A549 (cell line): ENCODE results near the gene B3GAT1. TPM values are rescaled to one million over a fixed set of nuclear protein-coding genes. Genes with fewer than 3 reads are reported as not detected.

Experiments
- ATAC-seq, 2 experiments: fragments of 200-7000 bp in 1 of 2; fragments of >200 bp in 1 of 2; cut with Nextera tagmentation in 1 of 2; cut with Tn5 transposase in 1 of 2; 3 replicates each; pipeline versions ENCODE4 v1.8.0 to v1.9.1; 2018 to 2020; ENCODE audit warnings: mild to moderate bottlenecking in 1 of 2, moderate library complexity in 1 of 2
- CTCF ChIA-PET: fragments of 300-600 bp; sonication (Branson Sonifier 250); formaldehyde crosslinking; extraction: SDS; loops from one replicate; lab custom pipeline; 2021; ENCODE audit warnings: antibody characterized with exemption, inconsistent platforms; lab: Yijun Ruan, JAX
- POLR2A ChIA-PET: fragments of 350-600 bp; formaldehyde crosslinking; extraction: SDS; loops from one replicate; lab custom pipeline; 2021; ENCODE audit warnings: antibody characterized with exemption, inconsistent platforms; lab: Yijun Ruan, JAX
- DNase-seq, 2 experiments: peaks; one replicate each; pipeline versions ENCODE4 v3.0.0 to v3.0.0-alpha.2; 2011 to 2016; ENCODE audit warnings: low read depth in 1 of 2, low spot score in 1 of 2
- FAIRE-seq: peaks from 2 replicates; lab custom pipeline; 2011; peaks lifted over from hg19 to GRCh38; lab: Jason Lieb, UNC
- H3K27ac ChIP-seq, 2 experiments: fragments of >200 bp; sonication (Bioruptor Twin); formaldehyde crosslinking; 3 replicates each; pipeline ENCODE4 v1.5.1; 2016 to 2017
- H3K4me1 ChIP-seq: fragments of >200 bp; sonication (Bioruptor Twin); formaldehyde crosslinking; 3 replicates; pipeline ENCODE4 v1.6.1; 2016
- H3K4me2 ChIP-seq: fragments of >200 bp; sonication (Bioruptor Twin); formaldehyde crosslinking; 3 replicates; pipeline ENCODE4 v1.6.1; 2016
- H3K4me3 ChIP-seq: fragments of >200 bp; sonication (Bioruptor Twin); formaldehyde crosslinking; 3 replicates; pipeline ENCODE4 v1.5.1; 2016
- H3K9me3 ChIP-seq: fragments of >200 bp; sonication (Bioruptor Twin); formaldehyde crosslinking; 3 replicates; pipeline ENCODE4 v1.6.1; 2016
- CEBPB ChIP-seq, 2 experiments: fragments of >200 bp in 1 of 2; sonication (Bioruptor Twin) in 1 of 2; formaldehyde crosslinking in 1 of 2; IDR thresholded peaks; 2 replicates each; pipeline ENCODE4 v1.6.1; 2012 to 2016
- CHD4 ChIP-seq: fragments of 200-600 bp; sonication (generic); IDR thresholded peaks from 2 replicates; pipeline ENCODE4 v1.6.1; 2016; ENCODE audit warnings: antibody characterized with exemption, mild to moderate bottlenecking, borderline replicate concordance
- FOSB ChIP-seq: fragments of 250-450 bp; sonication (Bioruptor Pico); IDR thresholded peaks from 2 replicates; pipeline ENCODE4 v1.5.0; 2020; ENCODE audit warnings: mild to moderate bottlenecking, moderate library complexity
- GATA3 ChIP-seq: IDR thresholded peaks from 2 replicates; pipeline ENCODE4 v1.6.1; 2012; ENCODE audit warnings: borderline replicate concordance
- HEYL ChIP-seq: fragments of 250-450 bp; sonication (Bioruptor Pico); IDR thresholded peaks from 2 replicates; pipeline ENCODE4 v1.8.0; 2021; ENCODE audit warnings: mild to moderate bottlenecking, moderate library complexity
- HOXA7 ChIP-seq: fragments of 250-450 bp; sonication (Bioruptor Pico); IDR thresholded peaks from 2 replicates; pipeline ENCODE4 v1.5.0; 2020; ENCODE audit warnings: mild to moderate bottlenecking, moderate library complexity
- HOXB13 ChIP-seq: fragments of 250-450 bp; sonication (Bioruptor Pico); IDR thresholded peaks from 2 replicates; pipeline ENCODE4 v1.5.0; 2020; ENCODE audit warnings: low read depth, mild to moderate bottlenecking, moderate library complexity
- JUN ChIP-seq, 2 experiments: fragments of >200 bp; sonication (Bioruptor Twin); formaldehyde crosslinking; IDR thresholded peaks; 2 replicates in 1 of 2; 3 replicates in 1 of 2; pipeline ENCODE4 v1.6.1; 2016 to 2017
- KDM1A ChIP-seq: fragments of 200-600 bp; sonication (generic); IDR thresholded peaks from 2 replicates; pipeline ENCODE4 v1.6.1; 2016; ENCODE audit warnings: low read depth, mild to moderate bottlenecking
- KDM5A ChIP-seq: fragments of 200-600 bp; sonication (generic); IDR thresholded peaks from 2 replicates; pipeline ENCODE4 v1.6.1; 2016; ENCODE audit warnings: antibody characterized with exemption, mild to moderate bottlenecking
- MAZ ChIP-seq: fragments of 150-350 bp; IDR thresholded peaks from 2 replicates; pipeline ENCODE4 v1.6.1; 2014; ENCODE audit warnings: antibody characterized with exemption, low read depth, low read length, borderline replicate concordance
- MYC ChIP-seq: IDR thresholded peaks from 2 replicates; pipeline ENCODE4 v1.6.1; 2012; ENCODE audit warnings: mild to moderate bottlenecking, inconsistent platforms, low read length, improper control_type of control experiment, borderline replicate concordance
- NPAS2 ChIP-seq: fragments of 250-450 bp; sonication (Bioruptor Pico); IDR thresholded peaks from 2 replicates; pipeline ENCODE4 v1.8.0; 2022; ENCODE audit warnings: mild to moderate bottlenecking, moderate library complexity, borderline replicate concordance
- NR3C1 ChIP-seq: fragments of >200 bp; sonication (Bioruptor Twin); formaldehyde crosslinking; IDR thresholded peaks from 3 replicates; pipeline ENCODE4 v1.6.1; 2017
- RARB ChIP-seq: fragments of 250-450 bp; sonication (Bioruptor Pico); IDR thresholded peaks from 2 replicates; pipeline ENCODE4 v1.8.0; 2021; ENCODE audit warnings: mild to moderate bottlenecking, moderate library complexity
- RFX5 ChIP-seq: fragments of 450-650 bp; IDR thresholded peaks from 2 replicates; pipeline ENCODE4 v1.7.1; 2014; ENCODE audit warnings: antibody characterized with exemption, mild to moderate bottlenecking, moderate library complexity
- SREBF2 ChIP-seq: fragments of 450-650 bp; IDR thresholded peaks from 2 replicates; pipeline ENCODE4 v1.6.1; 2014; ENCODE audit warnings: mild to moderate bottlenecking, moderate library complexity
- TFCP2L1 ChIP-seq: fragments of 250-450 bp; sonication (Bioruptor Pico); IDR thresholded peaks from 2 replicates; pipeline ENCODE4 v1.5.0; 2021; ENCODE audit warnings: mild to moderate bottlenecking
- WGBS: methylation state at CpG from one replicate; pipeline ENCODE4 v1.1.6; 2017; ENCODE audit errors: missing lambda C conversion rate; 5-methylcytosine and 5-hydroxymethylcytosine counted together
- polyA plus RNA-seq, 4 experiments: library from polyadenylated mRNA; depleted of rRNA in 3 of 4; stranded (reverse); fragments of >200 nt; fragmentation: RNase III in 1 of 4; extraction: RNeasy Plus Mini Kit Qiagen cat#74134 plus additional on column Dnase treatment in 1 of 4; gene quantifications; 2 replicates in 3 of 4; 3 replicates in 1 of 4; pipeline ENCODE4 v1.2.3, GENCODE V29; 2011 to 2017
- TF ChIP-seq, protein P1 (sequence below): fragments of >200 bp; sonication (Bioruptor Twin); formaldehyde crosslinking; IDR thresholded peaks from 3 replicates; pipeline ENCODE4 v1.5.1; 2016
- TF ChIP-seq, protein P2 (sequence below): fragments of 200-600 bp; sonication (generic); IDR thresholded peaks from 2 replicates; pipeline ENCODE4 v1.6.1; 2016; ENCODE audit warnings: antibody characterized with exemption, mild to moderate bottlenecking, moderate library complexity
- TF ChIP-seq, protein P3 (sequence below): fragments of 250-450 bp; sonication (Bioruptor Pico); IDR thresholded peaks from 2 replicates; pipeline ENCODE4 v1.5.0; 2021; ENCODE audit warnings: mild to moderate bottlenecking, moderate library complexity, borderline replicate concordance
- TF ChIP-seq, protein P4 (sequence below): IDR thresholded peaks from 2 replicates; pipeline ENCODE4 v1.6.1; 2012
- TF ChIP-seq, protein P5 (sequence below): fragments of 150-350 bp; IDR thresholded peaks from 2 replicates; pipeline ENCODE4 v1.6.1; 2014; ENCODE audit warnings: low read depth, mild to moderate bottlenecking, low read length

Gene B3GAT1
- polyA plus RNA-seq, 2 of the 4 experiments (the other 2 are of a cell fraction): not detected

DNA sequence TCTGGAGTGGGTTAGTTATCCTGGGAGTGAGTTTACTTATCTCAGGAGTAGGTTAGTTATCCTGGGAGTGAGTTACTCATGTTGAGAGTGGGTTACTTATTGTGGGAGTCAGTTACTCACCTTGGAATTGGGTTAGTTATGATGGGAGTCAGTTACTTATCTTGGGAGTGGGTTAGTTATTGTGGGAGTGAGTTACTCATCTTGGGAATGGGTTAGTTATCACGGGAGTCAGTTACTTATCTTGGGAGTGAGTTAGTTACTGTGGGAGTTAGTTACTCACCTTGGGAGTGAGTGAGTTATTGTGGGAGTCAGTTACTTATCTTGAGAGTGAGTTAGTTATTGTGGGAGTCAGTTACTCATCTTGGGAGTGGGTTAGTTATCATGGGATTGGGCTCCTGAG is 49.6 kb upstream of the B3GAT1 start (continued):
- TF ChIP-seq SREBF2 (no peak), GATA3 (no peak), TFCP2L1 (CRISPR knock-in tag) (no peak), CEBPB (IDR thresholded peaks at IDR 0.05) (no peak), FOSB (no peak)

DNA sequence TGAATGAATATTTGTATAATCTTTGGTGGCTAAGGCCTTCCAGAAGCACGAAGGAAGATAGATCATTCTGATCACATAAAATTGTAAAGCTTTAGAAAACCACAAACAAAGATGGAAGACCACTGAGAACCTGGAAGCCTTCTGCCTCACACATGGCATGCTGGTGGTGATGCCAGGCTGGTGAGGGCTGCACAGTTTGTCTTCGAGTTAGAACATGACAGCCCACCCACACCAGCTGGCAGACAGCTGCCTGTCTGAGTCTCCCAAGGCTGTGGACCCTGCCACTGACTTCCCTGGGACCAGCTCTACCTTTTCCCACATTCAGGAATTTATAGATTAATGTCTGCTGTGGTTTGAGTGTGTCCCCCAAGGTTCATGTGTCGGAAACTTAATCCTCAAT is 48.8 kb upstream of the B3GAT1 start:
- CTCF ChIA-PET: no interaction called here
- Histone ChIP-seq H3K27ac (no peak overlapping the region), H3K4me2 (no peak overlapping the region), H3K4me3 (no peak overlapping the region), H3K9me3 (no peaks in the 10 kb centered on the region), H3K4me1 (no peaks in the 10 kb centered on the region)
- DNase-seq: no peak
- TF ChIP-seq CHD4 (no peak), HEYL (CRISPR knock-in tag) (no peak), HOXA7 (CRISPR knock-in tag) (no peak), HOXB13 (CRISPR knock-in tag) (no peak), NR3C1 (no peak), MAZ (no peak), KDM5A (no peak), MYC (no peak), KDM1A (no peak), RARB (CRISPR knock-in tag) (no peak), JUN (IDR thresholded peaks at IDR 0.05) (no peak), RFX5 (no peak), NPAS2 (no peak)
- TF ChIP-seq, protein P1, sequence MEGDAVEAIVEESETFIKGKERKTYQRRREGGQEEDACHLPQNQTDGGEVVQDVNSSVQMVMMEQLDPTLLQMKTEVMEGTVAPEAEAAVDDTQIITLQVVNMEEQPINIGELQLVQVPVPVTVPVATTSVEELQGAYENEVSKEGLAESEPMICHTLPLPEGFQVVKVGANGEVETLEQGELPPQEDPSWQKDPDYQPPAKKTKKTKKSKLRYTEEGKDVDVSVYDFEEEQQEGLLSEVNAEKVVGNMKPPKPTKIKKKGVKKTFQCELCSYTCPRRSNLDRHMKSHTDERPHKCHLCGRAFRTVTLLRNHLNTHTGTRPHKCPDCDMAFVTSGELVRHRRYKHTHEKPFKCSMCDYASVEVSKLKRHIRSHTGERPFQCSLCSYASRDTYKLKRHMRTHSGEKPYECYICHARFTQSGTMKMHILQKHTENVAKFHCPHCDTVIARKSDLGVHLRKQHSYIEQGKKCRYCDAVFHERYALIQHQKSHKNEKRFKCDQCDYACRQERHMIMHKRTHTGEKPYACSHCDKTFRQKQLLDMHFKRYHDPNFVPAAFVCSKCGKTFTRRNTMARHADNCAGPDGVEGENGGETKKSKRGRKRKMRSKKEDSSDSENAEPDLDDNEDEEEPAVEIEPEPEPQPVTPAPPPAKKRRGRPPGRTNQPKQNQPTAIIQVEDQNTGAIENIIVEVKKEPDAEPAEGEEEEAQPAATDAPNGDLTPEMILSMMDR: no peak
- TF ChIP-seq, protein P2, sequence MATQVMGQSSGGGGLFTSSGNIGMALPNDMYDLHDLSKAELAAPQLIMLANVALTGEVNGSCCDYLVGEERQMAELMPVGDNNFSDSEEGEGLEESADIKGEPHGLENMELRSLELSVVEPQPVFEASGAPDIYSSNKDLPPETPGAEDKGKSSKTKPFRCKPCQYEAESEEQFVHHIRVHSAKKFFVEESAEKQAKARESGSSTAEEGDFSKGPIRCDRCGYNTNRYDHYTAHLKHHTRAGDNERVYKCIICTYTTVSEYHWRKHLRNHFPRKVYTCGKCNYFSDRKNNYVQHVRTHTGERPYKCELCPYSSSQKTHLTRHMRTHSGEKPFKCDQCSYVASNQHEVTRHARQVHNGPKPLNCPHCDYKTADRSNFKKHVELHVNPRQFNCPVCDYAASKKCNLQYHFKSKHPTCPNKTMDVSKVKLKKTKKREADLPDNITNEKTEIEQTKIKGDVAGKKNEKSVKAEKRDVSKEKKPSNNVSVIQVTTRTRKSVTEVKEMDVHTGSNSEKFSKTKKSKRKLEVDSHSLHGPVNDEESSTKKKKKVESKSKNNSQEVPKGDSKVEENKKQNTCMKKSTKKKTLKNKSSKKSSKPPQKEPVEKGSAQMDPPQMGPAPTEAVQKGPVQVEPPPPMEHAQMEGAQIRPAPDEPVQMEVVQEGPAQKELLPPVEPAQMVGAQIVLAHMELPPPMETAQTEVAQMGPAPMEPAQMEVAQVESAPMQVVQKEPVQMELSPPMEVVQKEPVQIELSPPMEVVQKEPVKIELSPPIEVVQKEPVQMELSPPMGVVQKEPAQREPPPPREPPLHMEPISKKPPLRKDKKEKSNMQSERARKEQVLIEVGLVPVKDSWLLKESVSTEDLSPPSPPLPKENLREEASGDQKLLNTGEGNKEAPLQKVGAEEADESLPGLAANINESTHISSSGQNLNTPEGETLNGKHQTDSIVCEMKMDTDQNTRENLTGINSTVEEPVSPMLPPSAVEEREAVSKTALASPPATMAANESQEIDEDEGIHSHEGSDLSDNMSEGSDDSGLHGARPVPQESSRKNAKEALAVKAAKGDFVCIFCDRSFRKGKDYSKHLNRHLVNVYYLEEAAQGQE: no peak
- TF ChIP-seq, protein P3, sequence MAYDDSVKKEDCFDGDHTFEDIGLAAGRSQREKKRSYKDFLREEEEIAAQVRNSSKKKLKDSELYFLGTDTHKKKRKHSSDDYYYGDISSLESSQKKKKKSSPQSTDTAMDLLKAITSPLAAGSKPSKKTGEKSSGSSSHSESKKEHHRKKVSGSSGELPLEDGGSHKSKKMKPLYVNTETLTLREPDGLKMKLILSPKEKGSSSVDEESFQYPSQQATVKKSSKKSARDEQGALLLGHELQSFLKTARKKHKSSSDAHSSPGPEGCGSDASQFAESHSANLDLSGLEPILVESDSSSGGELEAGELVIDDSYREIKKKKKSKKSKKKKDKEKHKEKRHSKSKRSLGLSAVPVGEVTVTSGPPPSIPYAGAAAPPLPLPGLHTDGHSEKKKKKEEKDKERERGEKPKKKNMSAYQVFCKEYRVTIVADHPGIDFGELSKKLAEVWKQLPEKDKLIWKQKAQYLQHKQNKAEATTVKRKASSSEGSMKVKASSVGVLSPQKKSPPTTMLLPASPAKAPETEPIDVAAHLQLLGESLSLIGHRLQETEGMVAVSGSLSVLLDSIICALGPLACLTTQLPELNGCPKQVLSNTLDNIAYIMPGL (CRISPR knock-in tag): no peak
- TF ChIP-seq, protein P4, sequence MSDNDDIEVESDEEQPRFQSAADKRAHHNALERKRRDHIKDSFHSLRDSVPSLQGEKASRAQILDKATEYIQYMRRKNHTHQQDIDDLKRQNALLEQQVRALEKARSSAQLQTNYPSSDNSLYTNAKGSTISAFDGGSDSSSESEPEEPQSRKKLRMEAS: no peak
- TF ChIP-seq, protein P5, sequence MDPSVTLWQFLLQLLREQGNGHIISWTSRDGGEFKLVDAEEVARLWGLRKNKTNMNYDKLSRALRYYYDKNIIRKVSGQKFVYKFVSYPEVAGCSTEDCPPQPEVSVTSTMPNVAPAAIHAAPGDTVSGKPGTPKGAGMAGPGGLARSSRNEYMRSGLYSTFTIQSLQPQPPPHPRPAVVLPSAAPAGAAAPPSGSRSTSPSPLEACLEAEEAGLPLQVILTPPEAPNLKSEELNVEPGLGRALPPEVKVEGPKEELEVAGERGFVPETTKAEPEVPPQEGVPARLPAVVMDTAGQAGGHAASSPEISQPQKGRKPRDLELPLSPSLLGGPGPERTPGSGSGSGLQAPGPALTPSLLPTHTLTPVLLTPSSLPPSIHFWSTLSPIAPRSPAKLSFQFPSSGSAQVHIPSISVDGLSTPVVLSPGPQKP: no peak
- ATAC-seq: no peak
- FAIRE-seq: no peak
- POLR2A ChIA-PET: no interaction called here
- WGBS: 0% methylated on average over 3 of the region's 3 CpGs
